GM19468 (cell line): ENCODE data around the gene ZNF107.
"Not testable (repeated sequence)": the region's sequence is repeated elsewhere in the genome, so short reads cannot be mapped to it uniquely, and the experiment has no call there.

ENCODE experiments used
- ATAC-seq: cut with Tn5 transposase; IDR thresholded peaks from one replicate; pipeline ENCODE4 v1.9.1; 2021; ENCODE audit warnings: mild to moderate bottlenecking, moderate library complexity, moderate number of reproducible peaks; ENCODE audit not compliant: unreplicated experiment; ENCODE audit errors: extremely low read depth

Gene ZNF107

GRCh38 chr7:64717896-64718295 is 52.0 kb downstream of the ZNF107 start:
- not testable (repeated sequence) for ATAC-seq

DNA sequence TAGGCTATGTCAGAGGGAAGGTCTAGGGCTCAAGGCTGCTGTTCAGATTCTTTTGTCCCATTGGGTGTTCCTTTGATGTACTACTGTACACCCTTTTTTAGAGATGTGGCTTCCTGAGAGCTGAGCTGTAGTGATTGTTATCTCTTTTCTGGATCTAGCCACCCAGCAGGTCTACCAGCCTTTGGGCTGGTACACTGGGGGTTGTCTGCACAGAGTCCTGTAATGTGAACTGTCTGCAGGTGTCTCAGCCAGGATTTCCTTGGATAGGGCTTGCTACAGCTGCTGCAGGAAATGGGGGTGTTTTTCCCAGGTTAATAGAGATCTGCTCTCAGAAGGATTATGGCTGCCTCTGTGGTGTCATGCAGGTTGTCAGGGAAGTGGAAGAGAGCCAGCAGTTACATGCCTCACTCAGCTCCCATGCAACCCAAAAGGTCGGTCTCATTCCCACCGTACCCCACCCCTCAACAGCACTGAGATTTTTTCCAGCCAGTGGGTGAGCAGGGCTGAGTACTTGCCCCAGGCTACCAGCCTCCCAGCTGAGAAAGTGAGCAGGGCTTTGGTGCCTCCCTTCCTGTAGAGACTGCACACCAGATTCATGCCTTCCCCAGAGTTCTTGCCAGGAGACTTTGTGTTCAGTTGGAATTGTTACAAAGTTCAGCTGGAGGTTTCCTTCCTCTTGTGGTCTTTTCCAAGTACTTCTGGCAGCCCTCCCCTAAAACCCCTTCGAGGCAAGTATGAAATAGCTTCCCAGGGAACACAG is 63.3 kb downstream of the ZNF107 start:
- ATAC-seq, result no peak

GRCh38 chr7:64733550-64734240 is 67.8 kb downstream of the ZNF107 start:
- no peak for ATAC-seq

DNA sequence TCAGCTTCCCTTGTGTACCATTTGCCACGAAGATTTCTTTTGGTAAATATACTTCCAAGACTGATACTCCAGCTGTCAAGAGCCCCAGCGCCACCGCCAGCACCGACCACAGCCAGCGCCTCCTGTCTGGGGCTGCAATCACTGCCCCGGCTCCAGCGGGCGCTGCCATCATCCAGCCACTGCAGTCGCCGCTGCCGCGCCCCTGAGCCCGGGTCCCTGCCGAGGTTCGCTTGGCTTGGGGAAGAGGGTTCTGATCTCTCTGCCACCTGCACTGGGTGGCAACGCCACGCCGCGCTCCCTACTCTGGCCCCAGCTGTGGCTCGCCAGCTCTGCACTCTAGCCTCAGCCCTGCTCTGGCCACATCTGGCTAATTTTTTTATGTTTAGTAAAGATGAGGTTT is 70.6 kb downstream of the ZNF107 start:
- no peak for ATAC-seq

GRCh38 chr7:64738403-64738802 is 72.5 kb downstream of the ZNF107 start:
- not testable (repeated sequence) for ATAC-seq

DNA sequence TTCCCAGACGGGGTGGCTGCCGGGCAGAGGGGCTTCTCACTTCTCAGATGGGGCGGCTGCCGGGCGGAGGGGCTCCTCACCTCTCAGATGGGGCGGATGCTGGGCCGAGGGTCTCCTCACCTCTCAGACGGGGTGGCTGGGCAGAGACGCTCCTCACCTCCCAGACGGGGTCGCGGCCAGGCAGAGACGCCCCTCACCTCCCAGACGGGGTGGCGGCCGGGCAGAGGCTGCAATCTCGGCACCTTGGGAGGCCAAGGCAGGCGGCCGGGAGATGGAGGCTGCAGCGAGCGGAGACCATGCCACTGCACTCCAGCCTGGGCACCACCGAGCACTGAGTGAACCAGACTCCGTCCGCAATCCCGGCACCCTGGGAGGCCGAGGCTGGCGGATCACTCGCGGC is 73.0 kb downstream of the ZNF107 start:
- ATAC-seq, result not testable (repeated sequence)

DNA sequence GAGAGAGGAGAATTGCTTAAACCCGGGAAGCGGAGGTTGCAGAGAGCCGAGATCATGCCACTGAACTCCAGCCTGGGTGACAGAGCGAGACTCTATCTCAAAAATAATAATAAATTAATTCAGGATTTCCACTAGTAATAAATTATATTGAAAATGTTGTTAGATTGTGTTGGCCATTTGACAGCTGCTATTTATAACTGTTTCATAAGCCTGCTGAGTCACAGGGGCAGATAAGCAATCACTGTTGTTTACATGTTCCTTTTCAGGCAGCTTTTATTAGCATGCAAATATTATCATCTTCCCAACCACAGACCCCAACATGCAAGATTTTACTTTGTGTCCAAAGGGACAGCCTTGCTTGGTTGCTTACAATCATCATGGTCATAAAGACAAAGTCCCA is 78.7 kb downstream of the ZNF107 start:
- no peak for ATAC-seq

- no peak for ATAC-seq
Measured at GRCh38 chr7:64747802-64748201, 81.9 kb downstream of the ZNF107 start.

- no peak for ATAC-seq
Measured at GRCh38 chr7:64753032-64753431, 87.1 kb downstream of the ZNF107 start.

GRCh38 chr7:64755865-64756264 is 89.9 kb downstream of the ZNF107 start:
- ATAC-seq, result no peak

GRCh38 chr7:64758151-64758550 is 92.2 kb downstream of the ZNF107 start:
- no peak for ATAC-seq
